GM19467 (cell line): ENCODE measurements around the gene TENT5C.

Experiments
- ATAC-seq: cut with Tn5 transposase; IDR thresholded peaks from one replicate; pipeline ENCODE4 v1.9.1; 2021; ENCODE audit warnings: mild to moderate bottlenecking, moderate library complexity; ENCODE audit not compliant: unreplicated experiment

The TENT5C gene

GRCh38 chr1:117611894-117612483 lies 6.1 kb downstream of the TENT5C start:
- no peak for ATAC-seq

GRCh38 chr1:117612517-117613248 lies 6.8 kb downstream of the TENT5C start:
- no peak for ATAC-seq

- no peak for ATAC-seq
Measured at GRCh38 chr1:117613249-117613968, 7.6 kb downstream of the TENT5C start.

GRCh38 chr1:117613969-117614729 lies 8.3 kb downstream of the TENT5C start:
- no peak for ATAC-seq

GRCh38 chr1:117615474-117615873 lies 9.6 kb downstream of the TENT5C start:
- no peak for ATAC-seq

GRCh38 chr1:117616356-117616755 lies 10.5 kb downstream of the TENT5C start:
- ATAC-seq = no peak

GRCh38 chr1:117616967-117617366 lies 11.1 kb downstream of the TENT5C start:
- no peak for ATAC-seq

GRCh38 chr1:117618450-117619122 lies 12.7 kb downstream of the TENT5C start:
- ATAC-seq = no peak

GRCh38 chr1:117620440-117620839 lies 14.6 kb downstream of the TENT5C start:
- ATAC-seq = no peak

- ATAC-seq = no peak
Measured at GRCh38 chr1:117621316-117621715, 15.5 kb downstream of the TENT5C start.

GRCh38 chr1:117622726-117623125 lies 16.9 kb downstream of the TENT5C start:
- no peak for ATAC-seq

GRCh38 chr1:117623141-117623540 lies 17.3 kb downstream of the TENT5C start:
- no peak for ATAC-seq

GRCh38 chr1:117623698-117624097 lies 17.9 kb downstream of the TENT5C start:
- no peak for ATAC-seq

- ATAC-seq = no peak
Measured at GRCh38 chr1:117627546-117628130, 21.8 kb downstream of the TENT5C start.

GRCh38 chr1:117628343-117628742 lies 22.5 kb downstream of the TENT5C start:
- no peak for ATAC-seq

GRCh38 chr1:117629625-117630422 lies 24.0 kb downstream of the TENT5C start:
- ATAC-seq = no peak

- ATAC-seq = no peak
Measured at GRCh38 chr1:117630423-117630998, 24.7 kb downstream of the TENT5C start.

- no peak for ATAC-seq
Measured at GRCh38 chr1:117631359-117632160, 25.7 kb downstream of the TENT5C start.
